GM23338 (cell line): ENCODE results near the gene GRK5. TPM values are rescaled to one million over a fixed set of nuclear protein-coding genes. Genes with fewer than 3 reads are reported as not detected.

Experiments used
- ATAC-seq: fragments of 200-7000 bp; cut with Tn5 transposase; 3 replicates; pipeline ENCODE4 v1.9.1; 2020
- DNase-seq: peaks from one replicate; pipeline ENCODE4 v3.0.0-alpha.2; 2015; ENCODE audit warnings: low spot score
- H2AFZ ChIP-seq: fragments of 200-600 bp; sonication (generic); 2 replicates; pipeline ENCODE4 v1.8.0; 2016; ENCODE audit warnings: antibody characterized with exemption, mild to moderate bottlenecking, moderate library complexity
- H3F3A ChIP-seq: fragments of 200-600 bp; sonication (generic); replicated peaks from 2 replicates; pipeline ENCODE4 v1.8.0; 2017; ENCODE audit warnings: antibody characterized with exemption, mixed run types, low read depth
- H3K27ac ChIP-seq: fragments of 200-600 bp; sonication (generic); 2 replicates; pipeline ENCODE4 v1.6.1; 2016; ENCODE audit warnings: low read depth
- H3K27me3 ChIP-seq: fragments of 200-600 bp; sonication (generic); 2 replicates; pipeline ENCODE4 v1.8.0; 2016; ENCODE audit warnings: mild to moderate bottlenecking, mixed run types, moderate library complexity; ENCODE audit not compliant: insufficient read depth
- H3K36me3 ChIP-seq: fragments of 200-600 bp; sonication (generic); 2 replicates; pipeline ENCODE4 v1.8.0; 2016; ENCODE audit warnings: mild to moderate bottlenecking; ENCODE audit not compliant: insufficient read depth
- H3K4me1 ChIP-seq: fragments of 200-600 bp; sonication (generic); 2 replicates; pipeline ENCODE4 v1.8.0; 2016; ENCODE audit warnings: mild to moderate bottlenecking, moderate library complexity; ENCODE audit not compliant: insufficient read depth
- H3K4me2 ChIP-seq: fragments of 200-600 bp; sonication (generic); 2 replicates; pipeline ENCODE4 v1.7.1; 2017; ENCODE audit warnings: mixed run types
- H3K4me3 ChIP-seq: fragments of 200-600 bp; sonication (generic); 2 replicates; pipeline ENCODE4 v1.6.1; 2016; ENCODE audit warnings: mixed run types
- H3K79me2 ChIP-seq: fragments of 200-600 bp; sonication (generic); replicated peaks from 2 replicates; pipeline ENCODE4 v1.8.0; 2017; ENCODE audit warnings: mild to moderate bottlenecking; ENCODE audit not compliant: insufficient read depth
- H3K9me2 ChIP-seq: fragments of 200-600 bp; sonication (generic); 2 replicates; pipeline ENCODE4 v1.8.0; 2017; ENCODE audit not compliant: insufficient read depth
- H4K20me1 ChIP-seq: fragments of 200-600 bp; sonication (generic); replicated peaks from 2 replicates; pipeline ENCODE4 v1.8.0; 2017; ENCODE audit warnings: mild to moderate bottlenecking; ENCODE audit not compliant: insufficient read depth
- H3K27ac Mint-ChIP-seq: 2 replicates; pipeline ENCODE4 v1.8.0; 2020; ENCODE audit warnings: inconsistent platforms, mild to moderate bottlenecking, moderate library complexity, mixed read lengths
- H3K27me3 Mint-ChIP-seq: 3 replicates; pipeline ENCODE4 v1.8.0; 2022; ENCODE audit warnings: low read depth, mild to moderate bottlenecking, moderate library complexity, mixed read lengths, inconsistent platforms; ENCODE audit not compliant: insufficient read depth, poor library complexity
- H3K36me3 Mint-ChIP-seq: 3 replicates; pipeline ENCODE4 v1.8.0; 2021; ENCODE audit warnings: low read depth, mild to moderate bottlenecking, inconsistent platforms, moderate library complexity, mixed read lengths
- H3K4me1 Mint-ChIP-seq: 3 replicates; pipeline ENCODE4 v1.8.0; 2020; ENCODE audit warnings: mild to moderate bottlenecking, inconsistent platforms, mixed read lengths
- H3K4me3 Mint-ChIP-seq: 3 replicates; pipeline ENCODE4 v1.8.0; 2021; ENCODE audit warnings: moderate library complexity, mild to moderate bottlenecking, inconsistent platforms, mixed read lengths
- H3K9me3 Mint-ChIP-seq: 3 replicates; pipeline ENCODE4 v1.8.0; 2020; ENCODE audit warnings: moderate library complexity, mild to moderate bottlenecking, inconsistent platforms, mixed read lengths
- CREB1 ChIP-seq: fragments of 250-450 bp; sonication (Bioruptor Pico); IDR thresholded peaks from 2 replicates; pipeline ENCODE4 v1.5.0; 2020; ENCODE audit warnings: low read depth, mild to moderate bottlenecking, moderate library complexity
- CTCF ChIP-seq, 2 experiments: fragments of 200-600 bp in 1 of 2; sonication (generic) in 1 of 2; conservative IDR thresholded peaks; 2 replicates each; pipeline versions ENCODE4 v1.5.1 to v1.6.1; 2016 to 2017; ENCODE audit warnings: antibody characterized with exemption in 2 of 2, low read depth in 2 of 2, mild to moderate bottlenecking in 2 of 2, moderate library complexity in 1 of 2
- ETS1 ChIP-seq: IDR thresholded peaks from 2 replicates; pipeline ENCODE4 v1.6.1; 2016; ENCODE audit warnings: antibody characterized with exemption
- EZH2 ChIP-seq: fragments of 200-600 bp; sonication (generic); IDR thresholded peaks from one replicate; pipeline ENCODE4 v1.8.0; 2017; ENCODE audit warnings: antibody characterized with exemption, mild to moderate bottlenecking, low read depth; ENCODE audit not compliant: unreplicated experiment
- EZH2phosphoT487 ChIP-seq: fragments of 200-600 bp; sonication (generic); IDR thresholded peaks from one replicate; pipeline ENCODE4 v1.8.1; 2018; ENCODE audit warnings: antibody characterized with exemption; ENCODE audit not compliant: unreplicated experiment
- JUNB ChIP-seq: IDR thresholded peaks from one replicate; pipeline ENCODE4 v1.6.1; 2016; ENCODE audit warnings: antibody characterized with exemption; ENCODE audit not compliant: unreplicated experiment
- NANOG ChIP-seq: IDR thresholded peaks from 2 replicates; pipeline ENCODE4 v1.6.1; 2016; ENCODE audit warnings: antibody characterized with exemption, borderline replicate concordance
- POLR2AphosphoS5 ChIP-seq: IDR thresholded peaks from 2 replicates; pipeline ENCODE4 v1.6.1; 2016; ENCODE audit warnings: antibody characterized with exemption, low read depth
- STAT1 ChIP-seq: IDR thresholded peaks from one replicate; pipeline ENCODE4 v1.6.1; 2016; ENCODE audit warnings: antibody characterized with exemption; ENCODE audit not compliant: unreplicated experiment
- ZNF331 ChIP-seq: fragments of 250-450 bp; sonication (Bioruptor Pico); IDR thresholded peaks from 2 replicates; pipeline ENCODE4 v1.5.0; 2020; ENCODE audit warnings: low read depth, mild to moderate bottlenecking, moderate library complexity
- ZNF462 ChIP-seq: fragments of 250-450 bp; sonication (Bioruptor Pico); IDR thresholded peaks from 2 replicates; pipeline ENCODE4 v1.5.0; 2020; ENCODE audit warnings: mild to moderate bottlenecking, moderate library complexity
- polyA plus RNA-seq: library from polyadenylated mRNA; unstranded; fragments of >200 nt; fragmentation: Nextera tagmentation; extraction: Ambion mirVana; gene quantifications from 2 replicates; pipeline ENCODE4 v1.2.1, GENCODE V29; 2016
- total RNA-seq: library from RNA; depleted of rRNA; stranded (reverse); fragments of >200 nt; shearing (Covaris generic); gene quantifications from 2 replicates; pipeline ENCODE4 v1.2.3, GENCODE V29; 2014

Gene GRK5
- total and polyA plus RNA-seq, 2 experiments from 2014 or later: 0.53 to 2.0 TPM

GRCh38 chr10:119348516-119349240, 141.3 kb downstream of the GRK5 start:
- H3K9me2 ChIP-seq: no peaks in the 10 kb centered on the region
- no peaks in the 10 kb centered on the region for H3K79me2 ChIP-seq
- Mint-ChIP-seq H3K27me3 (no peaks in the 10 kb centered on the region), H3K27ac (no peak overlapping the region), H3K4me3 (no peak overlapping the region), H3K4me1 (peaks cover 4% of the 10 kb centered on the region; the same call in 2 of the 3 replicates), H3K9me3 (peaks cover 21% of the 10 kb centered on the region), H3K36me3 (peaks cover 3% of the 10 kb centered on the region; the same call in 1 of the 3 replicates)
- no peak overlapping the region for H3K4me3 ChIP-seq
- H3F3A ChIP-seq: no peaks in the 10 kb centered on the region
- ATAC-seq (no peak), DNase-seq (no peak)
- no peaks in the 10 kb centered on the region for H3K27me3 ChIP-seq
- no peaks in the 10 kb centered on the region for H4K20me1 ChIP-seq
- H2AFZ ChIP-seq: no peak overlapping the region
- no peaks in the 10 kb centered on the region for H3K36me3 ChIP-seq
- H3K4me2 ChIP-seq: no peak overlapping the region
- no peaks in the 10 kb centered on the region for H3K4me1 ChIP-seq
- no peak overlapping the region for H3K27ac ChIP-seq
- TF ChIP-seq CTCF (conservative IDR thresholded peaks at IDR 0.05; ENCODE audit: low read depth in 2 of 2) (no peak), EZH2 (no peak), ZNF462 (CRISPR knock-in tag) (no peak), CREB1 (CRISPR knock-in tag) (no peak), STAT1 (no peak), JUNB (no peak), EZH2phosphoT487 (no peak), ETS1 (no peak), ZNF331 (no peak), POLR2AphosphoS5 (no peak), NANOG (no peak)
